Measurements from ENCODE around the gene RASGRF1.
"Not testable (repeated sequence)": the region's sequence is repeated elsewhere in the genome, so short reads cannot be mapped to it uniquely, and the experiment has no call there.

The RASGRF1 gene

DNA sequence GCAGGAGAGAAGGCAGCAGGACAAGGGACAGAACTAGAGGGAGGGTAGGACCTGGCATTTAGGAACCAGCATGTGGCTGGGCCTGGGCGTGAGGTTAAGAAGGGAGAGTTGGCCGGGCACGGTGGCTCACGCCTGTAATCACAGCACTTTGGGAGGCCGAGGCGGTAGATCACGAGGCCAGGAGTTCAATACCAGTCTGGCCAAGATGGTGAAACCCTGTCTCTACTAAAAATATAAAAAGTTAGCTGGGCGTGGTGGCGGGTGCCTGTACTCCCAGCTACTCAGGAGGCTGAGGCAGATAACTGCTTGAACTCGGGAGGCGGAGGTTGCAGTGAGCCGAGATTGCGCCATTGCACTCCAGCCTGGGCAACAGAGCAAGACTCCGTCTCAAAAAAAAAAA, 162.4 kb downstream of the RASGRF1 start:
- Mint-ChIP-seq H3K4me1 (peaks cover 31 to 49% of the 10 kb centered on the region in 2 donors), H3K36me3 (peaks cover 64 to 76% of the 10 kb centered on the region in 2 donors), H3K27ac (peak overlapping the region; percentile 42)
- H3K9me3 Mint-ChIP-seq; H3K27me3 Mint-ChIP-seq; H3K4me3 Mint-ChIP-seq; ATAC-seq (replicated peaks); DNase-seq: not testable (repeated sequence)

DNA sequence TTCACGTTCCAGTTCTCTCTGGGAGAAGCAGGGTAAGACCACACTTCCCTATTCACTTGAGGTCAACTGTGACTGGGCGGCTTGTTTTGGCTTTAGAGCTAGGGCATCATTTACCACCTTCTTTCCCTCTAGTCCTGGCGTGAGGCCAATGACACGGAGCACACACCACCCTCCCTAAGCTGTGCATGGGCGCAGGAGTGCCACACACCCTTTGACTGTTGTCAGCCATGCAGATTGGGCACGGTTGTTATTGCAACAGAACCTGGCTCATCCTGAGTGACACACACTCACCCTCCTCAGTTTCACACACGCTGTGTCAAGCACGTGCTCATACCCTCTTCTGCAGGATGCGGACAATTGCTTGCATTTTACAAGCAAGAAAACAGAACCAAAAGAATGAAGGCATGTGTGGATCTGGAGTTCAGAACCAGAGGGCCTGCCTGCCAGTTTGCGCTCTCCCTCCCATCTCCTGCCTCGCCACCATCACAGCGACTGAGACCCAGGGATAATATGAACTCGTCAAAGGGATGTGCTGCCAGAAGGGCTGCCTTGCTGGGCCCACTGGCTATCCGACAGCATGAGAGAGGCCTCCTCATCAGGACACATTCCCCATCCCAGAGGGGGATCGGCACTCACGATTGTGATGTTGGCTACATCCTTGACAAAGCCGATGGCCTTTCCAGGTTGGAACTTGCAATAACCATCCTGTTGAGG, 163.3 kb downstream of the RASGRF1 start:
- Mint-ChIP-seq H3K36me3 (peaks cover 62 to 76% of the 10 kb centered on the region in 2 donors), H3K27me3 (no peaks in the 10 kb centered on the region), H3K4me3 (no peak overlapping the region), H3K27ac (peak overlapping the region; percentile 42), H3K4me1 (peaks cover 35 to 49% of the 10 kb centered on the region in 2 donors), H3K9me3 (no peaks in the 10 kb centered on the region)
- ATAC-seq (replicated peaks) (peak; percentile 18 to 28), DNase-seq (no peak)

DNA sequence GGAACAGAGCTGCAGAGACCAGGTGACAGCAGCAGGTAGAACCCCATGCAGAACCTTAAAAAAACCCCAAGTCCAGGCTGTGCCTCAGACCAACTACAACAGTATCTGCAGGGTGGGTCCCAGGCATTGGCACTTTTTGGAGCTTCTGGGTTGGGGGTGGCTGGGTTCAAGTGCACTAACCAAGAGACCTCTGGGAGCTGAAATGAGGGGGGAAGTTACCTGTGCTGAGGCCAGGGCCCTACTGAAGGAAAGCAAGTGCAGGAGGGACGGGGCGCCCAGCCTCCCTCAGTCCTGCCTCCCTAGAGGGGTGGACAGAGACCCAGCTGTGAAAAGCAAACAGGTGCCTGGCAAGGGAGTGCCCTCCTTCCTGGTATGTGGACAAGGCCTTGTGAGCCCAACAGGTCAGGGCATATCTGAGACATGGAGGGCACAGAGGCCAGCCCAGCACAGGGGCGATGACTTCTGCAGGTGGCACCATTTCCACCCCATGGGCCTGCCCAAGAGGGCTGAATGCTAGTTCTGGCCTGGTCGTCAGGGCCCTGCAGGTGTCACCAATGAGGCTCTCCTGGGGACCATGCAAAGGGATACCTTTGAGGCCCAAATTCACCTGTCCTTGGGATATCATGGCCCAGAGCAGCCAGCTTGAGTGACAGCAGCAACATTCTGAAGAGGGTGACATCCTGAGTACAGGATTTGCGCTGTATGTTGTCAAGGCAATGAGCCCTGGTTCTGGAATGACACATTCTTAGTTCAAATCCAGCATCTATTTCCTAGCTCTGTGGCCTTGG, 164.4 kb downstream of the RASGRF1 start:
- Mint-ChIP-seq H3K36me3 (peaks cover 65 to 84% of the 10 kb centered on the region in 2 donors), H3K4me1 (peaks cover 40 to 58% of the 10 kb centered on the region in 2 donors), H3K27ac (no peak overlapping the region), H3K9me3 (no peaks in the 10 kb centered on the region), H3K4me3 (no peak overlapping the region), H3K27me3 (no peaks in the 10 kb centered on the region)
- ATAC-seq (replicated peaks) (peak in 1 of 2 donors; percentile 3), DNase-seq (no peak)

DNA sequence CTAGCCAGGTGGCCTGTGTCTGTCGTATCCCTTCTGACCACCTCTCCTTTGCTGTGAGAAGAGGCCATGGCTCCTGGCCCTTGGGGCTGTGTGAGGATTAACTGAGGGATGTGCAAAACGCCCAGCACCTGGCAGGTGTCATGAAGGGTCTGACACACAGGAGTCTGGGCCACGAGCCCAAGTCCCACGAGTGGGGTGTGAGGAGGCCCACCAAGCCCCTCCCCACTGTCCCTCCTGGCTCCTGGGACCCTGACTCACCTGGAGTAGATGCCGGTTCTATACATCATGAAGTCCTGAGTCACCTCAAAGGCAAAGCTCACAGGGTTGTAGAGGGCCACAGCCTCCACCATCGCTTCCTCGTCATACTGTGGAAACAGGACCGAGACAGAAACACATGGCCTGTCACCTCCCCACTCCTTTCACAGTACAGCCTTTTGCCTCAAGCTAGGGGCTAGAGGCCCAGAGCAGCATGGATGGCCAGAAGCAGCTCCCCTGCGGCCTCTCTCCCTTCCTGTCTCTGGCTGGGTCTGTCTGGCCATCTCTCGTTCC, 165.4 kb downstream of the RASGRF1 start:
- Mint-ChIP-seq H3K27me3 (no peaks in the 10 kb centered on the region), H3K36me3 (peaks cover 60 to 79% of the 10 kb centered on the region in 2 donors), H3K4me3 (no peak overlapping the region), H3K4me1 (peaks cover 39 to 61% of the 10 kb centered on the region in 2 donors), H3K27ac (peak overlapping the region; percentile 88), H3K9me3 (no peaks in the 10 kb centered on the region)
- ATAC-seq (replicated peaks) (no peak), DNase-seq (no peak)

DNA sequence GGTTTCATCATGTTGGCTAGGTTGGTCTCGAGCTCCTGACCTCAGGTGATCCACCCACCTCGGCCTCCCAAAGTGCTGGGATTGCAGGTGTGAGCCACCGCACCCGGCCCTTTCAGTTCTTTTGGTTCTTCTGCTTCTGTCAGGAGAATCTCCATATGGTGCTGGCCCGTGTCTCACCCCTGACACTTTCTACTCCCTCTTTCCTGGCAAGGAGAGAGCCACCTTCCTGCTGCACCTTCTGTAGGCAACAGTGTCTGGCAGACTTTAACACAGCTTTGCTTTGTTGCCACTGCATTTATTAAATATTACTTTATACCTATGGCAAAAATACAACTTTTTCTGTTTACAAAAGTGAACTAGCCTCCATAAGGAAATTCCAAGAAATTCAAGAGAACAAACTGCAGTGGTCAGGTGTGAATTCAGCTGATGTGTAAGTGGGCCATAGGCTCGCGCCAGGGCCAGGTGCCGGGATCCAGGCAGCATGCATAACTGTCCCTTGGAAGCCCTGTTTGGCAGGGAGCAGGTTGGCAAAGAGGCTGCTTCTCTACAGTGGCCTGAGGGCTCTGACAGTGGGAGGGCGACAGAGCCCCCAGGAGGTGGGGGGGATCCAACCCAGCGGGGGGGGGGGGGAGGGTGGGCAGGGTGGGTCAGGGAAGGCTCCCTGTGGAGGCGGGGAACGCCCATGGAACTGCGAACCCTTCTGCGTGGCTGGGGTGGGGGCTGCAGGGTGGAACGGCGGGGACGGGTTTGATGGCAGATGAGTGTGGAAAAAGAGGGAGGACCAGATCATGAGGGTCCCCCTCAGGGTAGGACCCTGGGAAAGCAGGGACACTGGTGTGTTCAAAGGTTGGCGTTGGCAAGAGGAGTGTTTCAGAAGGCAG, 166.9 kb downstream of the RASGRF1 start:
- DNase-seq = no peak
- no peak for ATAC-seq (replicated peaks)
- no peaks in the 10 kb centered on the region for H3K27me3 Mint-ChIP-seq
- H3K27ac Mint-ChIP-seq = peak overlapping the region; percentile 70
- no peaks in the 10 kb centered on the region for H3K9me3 Mint-ChIP-seq
- peaks cover 48 to 75% of the 10 kb centered on the region in 2 donors for H3K36me3 Mint-ChIP-seq
- no peak overlapping the region for H3K4me3 Mint-ChIP-seq
- peaks cover 34 to 60% of the 10 kb centered on the region in 2 donors for H3K4me1 Mint-ChIP-seq

DNA sequence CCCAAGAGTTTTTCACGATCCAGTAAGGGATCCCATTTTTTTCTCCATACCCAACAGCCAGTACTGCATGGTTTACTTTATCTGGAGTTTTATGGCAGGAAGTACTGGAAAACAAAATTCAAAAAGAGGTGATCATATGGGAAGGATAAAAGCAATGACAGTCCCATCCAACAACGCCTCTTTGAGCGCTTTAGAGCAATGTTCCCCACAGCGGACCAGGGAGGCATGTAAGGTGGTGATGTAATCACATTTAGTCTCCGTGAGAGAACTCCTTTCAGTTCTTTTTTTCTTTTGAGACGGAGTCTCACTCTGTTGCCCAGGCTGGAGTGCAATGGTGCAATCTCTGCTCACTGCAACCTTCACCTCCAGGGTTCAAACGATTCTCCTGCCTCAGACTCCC, 167.6 kb downstream of the RASGRF1 start:
- ATAC-seq (replicated peaks) (peak in 1 of 2 donors; percentile 40), DNase-seq (no peak)
- no peaks in the 10 kb centered on the region for H3K9me3 Mint-ChIP-seq
- H3K27ac Mint-ChIP-seq = peak overlapping the region; percentile 73
- H3K27me3 Mint-ChIP-seq = no peaks in the 10 kb centered on the region
- H3K36me3 Mint-ChIP-seq = peaks cover 45 to 69% of the 10 kb centered on the region in 2 donors
- no peak overlapping the region for H3K4me3 Mint-ChIP-seq
- H3K4me1 Mint-ChIP-seq = peaks cover 32 to 53% of the 10 kb centered on the region in 2 donors

DNA sequence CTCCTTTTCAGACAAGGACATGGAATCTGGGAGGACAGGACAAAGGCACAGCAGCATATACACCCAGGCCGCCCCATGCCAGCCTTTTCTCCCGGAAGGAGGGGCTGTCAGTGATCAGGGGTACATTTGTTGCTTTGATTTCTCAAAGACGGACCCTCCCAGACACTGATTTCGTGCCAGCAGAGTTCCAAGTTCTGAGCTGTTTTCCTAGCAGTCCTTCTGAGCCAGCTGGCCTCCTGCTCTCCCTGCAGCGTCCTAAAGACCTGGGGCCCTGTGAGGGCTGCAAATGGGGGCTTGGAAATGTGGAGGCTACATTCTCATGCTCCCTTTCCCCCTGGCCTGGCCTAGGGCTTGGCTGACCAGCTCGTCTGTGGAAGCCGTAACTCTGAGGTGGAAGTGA, 168.1 kb downstream of the RASGRF1 start:
- Mint-ChIP-seq H3K4me1 (peaks cover 29 to 52% of the 10 kb centered on the region in 2 donors), H3K36me3 (peaks cover 40 to 69% of the 10 kb centered on the region in 2 donors), H3K4me3 (no peak overlapping the region), H3K27me3 (no peaks in the 10 kb centered on the region), H3K27ac (peak overlapping the region; percentile 73), H3K9me3 (no peaks in the 10 kb centered on the region)
- ATAC-seq (replicated peaks) = no peak
- DNase-seq = no peak

DNA sequence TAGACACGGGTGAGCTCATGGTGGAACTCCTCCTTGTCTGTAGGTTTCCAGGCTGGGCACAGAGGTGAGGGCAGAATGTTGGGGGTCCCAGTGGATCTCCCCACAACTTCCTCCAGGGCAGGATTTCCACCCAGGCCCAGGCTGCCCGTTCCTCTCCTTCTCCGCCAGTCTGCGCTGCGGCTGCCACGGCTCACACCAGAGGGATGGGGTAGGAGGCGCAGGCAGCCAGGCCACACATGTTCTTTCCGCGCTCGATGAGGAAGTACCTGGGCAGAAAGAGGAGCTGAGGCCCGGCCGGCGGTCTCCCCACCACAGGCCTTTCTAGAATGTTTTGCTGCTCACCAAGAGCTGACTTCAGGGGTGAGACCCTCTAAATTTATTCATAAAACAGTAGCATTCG, 168.6 kb downstream of the RASGRF1 start:
- H3K4me1 Mint-ChIP-seq = peaks cover 27 to 49% of the 10 kb centered on the region in 2 donors
- peak overlapping the region; percentile 68 for H3K27ac Mint-ChIP-seq
- no peaks in the 10 kb centered on the region for H3K9me3 Mint-ChIP-seq
- no peak overlapping the region for H3K4me3 Mint-ChIP-seq
- DNase-seq (no peak), ATAC-seq (replicated peaks) (peak in 1 of 2 donors; percentile 4)
- H3K36me3 Mint-ChIP-seq = peaks cover 34 to 65% of the 10 kb centered on the region in 2 donors
- H3K27me3 Mint-ChIP-seq = no peaks in the 10 kb centered on the region

DNA sequence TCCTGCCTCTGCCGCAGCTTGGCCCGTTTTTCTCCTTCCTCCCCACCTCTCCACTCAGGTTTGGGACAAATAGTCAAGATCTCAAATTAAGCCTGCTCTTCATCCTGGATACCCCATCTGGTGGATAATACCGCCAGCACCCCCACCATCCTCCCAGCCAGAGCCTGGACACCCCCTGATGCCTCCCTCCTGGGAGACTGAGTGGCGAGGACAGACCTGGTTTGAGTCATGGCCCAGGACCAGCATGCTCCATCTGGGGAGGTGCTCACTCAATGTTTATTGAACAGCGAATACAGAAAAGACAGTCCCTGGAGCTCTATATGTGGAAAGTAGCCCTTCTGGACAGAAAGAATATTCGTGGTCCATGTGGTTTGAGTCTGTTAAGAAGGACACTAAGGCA, 169.1 kb downstream of the RASGRF1 start:
- Mint-ChIP-seq H3K4me1 (peaks cover 26 to 50% of the 10 kb centered on the region in 2 donors), H3K27ac (peak overlapping the region; percentile 90), H3K36me3 (peaks cover 35 to 66% of the 10 kb centered on the region in 2 donors), H3K4me3 (no peak overlapping the region), H3K9me3 (no peaks in the 10 kb centered on the region), H3K27me3 (no peaks in the 10 kb centered on the region)
- no peak for DNase-seq
- ATAC-seq (replicated peaks) = peak in 1 of 2 donors; percentile 30

DNA sequence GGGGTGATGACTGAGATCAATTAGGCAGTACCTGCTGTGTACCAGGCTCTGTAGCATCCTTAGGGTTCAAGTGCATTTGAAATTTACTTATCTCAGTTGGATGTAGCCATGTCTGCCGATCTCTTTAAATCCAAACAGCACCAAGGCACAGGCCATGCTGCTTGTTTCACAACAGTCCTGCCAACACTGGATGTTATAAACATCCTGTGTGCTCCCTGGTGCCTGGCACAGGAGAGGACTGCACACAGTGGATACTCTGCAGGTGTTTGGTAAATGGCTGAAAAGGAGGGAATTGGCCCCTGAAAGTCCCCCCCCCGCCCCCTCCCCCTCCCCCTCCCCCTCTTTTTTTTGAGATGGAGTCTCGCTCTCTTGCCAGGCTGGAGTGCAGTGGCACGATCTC, 172.7 kb downstream of the RASGRF1 start:
- DNase-seq (no peak), ATAC-seq (replicated peaks) (no peak)
- no peaks in the 10 kb centered on the region for H3K27me3 Mint-ChIP-seq
- no peak overlapping the region for H3K27ac Mint-ChIP-seq
- no peak overlapping the region for H3K4me3 Mint-ChIP-seq
- H3K4me1 Mint-ChIP-seq = peaks cover 17 to 47% of the 10 kb centered on the region in 2 donors
- H3K9me3 Mint-ChIP-seq = no peaks in the 10 kb centered on the region
- peaks cover 41 to 51% of the 10 kb centered on the region in 2 donors for H3K36me3 Mint-ChIP-seq

DNA sequence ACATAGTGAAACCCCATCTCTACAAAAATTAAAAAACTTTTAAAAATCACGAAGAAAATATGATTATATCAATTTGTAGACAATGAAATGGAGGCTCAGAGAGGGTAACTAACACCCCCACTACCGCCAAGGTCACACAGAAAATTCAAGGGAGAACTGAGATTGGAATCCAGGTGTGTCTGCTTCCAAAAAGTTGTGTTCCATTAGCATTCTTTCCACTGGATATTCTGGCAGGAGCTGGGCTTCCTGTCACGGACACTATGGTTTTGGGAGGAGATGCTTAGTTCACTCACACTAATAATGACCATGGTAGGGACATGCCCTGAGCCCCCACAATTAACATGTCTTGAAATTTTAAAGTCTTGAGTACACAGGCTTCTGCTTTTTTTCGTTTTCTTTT, 174.5 kb downstream of the RASGRF1 start:
- ATAC-seq (replicated peaks) (no peak), DNase-seq (no peak)
- Mint-ChIP-seq H3K36me3 (peaks cover 40 to 45% of the 10 kb centered on the region in 2 donors), H3K27me3 (no peaks in the 10 kb centered on the region), H3K27ac (no peak overlapping the region), H3K4me1 (peaks cover 18 to 48% of the 10 kb centered on the region in 2 donors), H3K4me3 (no peak overlapping the region), H3K9me3 (no peaks in the 10 kb centered on the region)

DNA sequence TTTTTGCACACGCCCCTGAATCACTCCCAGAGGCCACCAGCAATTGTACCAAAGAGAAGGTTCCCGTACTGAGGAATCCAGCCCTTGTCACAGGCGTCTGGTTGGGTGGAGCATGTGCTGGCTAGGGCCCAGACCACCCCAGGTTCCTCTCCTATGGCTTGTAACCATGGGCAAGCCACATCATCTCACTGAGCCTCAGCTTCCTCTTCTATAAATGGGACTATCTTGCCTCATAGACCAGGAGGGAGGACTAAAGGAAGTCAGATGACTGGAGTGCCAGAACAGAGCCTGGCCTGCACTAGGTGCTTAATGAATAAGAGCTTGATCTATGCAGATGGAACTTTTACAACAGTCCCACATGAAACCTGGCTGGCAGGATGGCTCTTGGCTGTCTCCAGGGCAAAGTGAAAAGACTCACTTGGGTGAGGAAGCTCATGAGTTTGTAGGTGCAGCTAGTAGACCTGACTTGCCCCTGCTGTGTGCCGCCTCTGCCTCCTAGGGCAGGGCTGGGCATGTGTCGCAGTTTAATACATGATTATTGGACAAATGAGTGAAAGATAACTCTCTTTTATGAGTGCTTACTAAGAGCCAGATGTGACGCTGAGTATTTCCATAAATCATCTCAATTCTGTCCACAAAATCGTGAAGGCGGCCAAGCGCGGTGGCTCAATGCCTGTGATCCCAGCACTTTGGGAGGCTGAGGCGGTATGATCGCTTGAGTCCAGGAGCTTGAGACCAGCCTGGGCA, 175.1 kb downstream of the RASGRF1 start:
- no peaks in the 10 kb centered on the region for H3K27me3 Mint-ChIP-seq
- peaks cover 40 to 44% of the 10 kb centered on the region in 2 donors for H3K36me3 Mint-ChIP-seq
- H3K4me3 Mint-ChIP-seq = no peak overlapping the region
- peaks cover 17 to 52% of the 10 kb centered on the region in 2 donors for H3K4me1 Mint-ChIP-seq
- peak overlapping the region; percentile 59 for H3K27ac Mint-ChIP-seq
- DNase-seq (no peak), ATAC-seq (replicated peaks) (peak; percentile 63 to 67)
- no peaks in the 10 kb centered on the region for H3K9me3 Mint-ChIP-seq

DNA sequence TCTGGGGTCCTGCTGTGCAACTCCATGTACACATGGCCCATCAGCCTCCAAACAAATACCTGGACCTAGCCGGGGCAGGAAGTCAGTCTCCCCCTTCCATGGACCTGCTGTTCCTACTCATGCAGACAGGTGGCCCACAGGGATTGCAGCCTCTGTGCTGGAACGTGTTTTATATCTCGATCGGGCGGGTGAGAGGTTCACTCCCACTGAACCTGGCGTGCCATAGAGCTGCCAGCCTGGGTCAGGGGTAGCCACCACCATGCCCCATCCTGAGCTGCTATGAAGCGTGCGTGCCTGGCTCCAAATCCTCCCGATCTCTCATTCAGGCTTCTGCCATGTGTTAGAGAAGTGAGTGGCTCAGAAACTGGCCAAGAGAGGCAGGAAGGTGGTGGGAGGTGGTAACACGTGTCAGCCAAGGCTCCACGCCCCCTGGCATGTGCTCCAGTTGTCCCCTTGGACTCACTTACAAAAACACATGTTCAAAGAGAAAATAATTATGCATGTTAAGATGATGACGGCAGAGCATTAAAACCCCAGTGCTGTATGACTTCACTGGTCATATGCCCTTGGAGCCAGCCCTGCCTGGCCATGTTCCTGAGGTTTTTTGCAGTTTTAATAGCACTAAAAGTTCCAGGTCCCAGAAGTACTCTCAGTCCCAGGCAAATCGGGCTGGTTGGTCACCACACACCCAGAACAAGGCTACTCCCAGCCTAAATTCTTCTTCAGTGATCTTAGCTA, 176.4 kb downstream of the RASGRF1 start:
- Mint-ChIP-seq H3K27me3 (no peaks in the 10 kb centered on the region), H3K4me3 (no peak overlapping the region), H3K36me3 (peaks cover 46 to 49% of the 10 kb centered on the region in 2 donors), H3K4me1 (peaks cover 26 to 65% of the 10 kb centered on the region in 2 donors), H3K27ac (no peak overlapping the region), H3K9me3 (no peaks in the 10 kb centered on the region)
- DNase-seq = no peak
- ATAC-seq (replicated peaks) = no peak

Measured in stimulated activated naive B cell treated with anti-CD40 and anti-IgM and Interleukin-4, amounts not matched to agents 10 μg/mL and 1 μg/mL and 100 μg/mL, for 72 hours (primary cell).